Breast epithelium (tissue), 4 donors: Measurements from ENCODE around the gene TCERG1L. TPM values are rescaled to one million over a fixed set of nuclear protein-coding genes. Genes with fewer than 3 reads are reported as not detected.
A peak's percentile ranks its signal among the peaks of the same experiment; 100 is the strongest.

Experiments
- DNase-seq, 2 donors: peaks; one replicate each; pipeline ENCODE4 v3.0.0-alpha.2; 2019; ENCODE audit warnings: low spot score in 2 of 2
- H3K27ac ChIP-seq, 2 donors: fragments of 200-600 bp; sonication (generic) in 1 of 2; one replicate each; pipeline ENCODE4 v1.5.1; 2016 to 2019; ENCODE audit warnings: mild to moderate bottlenecking in 1 of 2
- H3K27me3 ChIP-seq, 2 donors: fragments of 200-600 bp; sonication (generic) in 1 of 2; one replicate each; pipeline versions ENCODE4 v1.5.1 to v1.6.0; 2017 to 2019; ENCODE audit warnings: control low read depth in 1 of 2, mild to moderate bottlenecking in 1 of 2
- H3K36me3 ChIP-seq: fragments of 200-600 bp; one replicate; pipeline ENCODE4 v1.5.1; 2019
- H3K4me1 ChIP-seq, 2 donors: fragments of 200-600 bp; sonication (generic); one replicate each; pipeline ENCODE4 v1.5.1; 2016 to 2019; ENCODE audit warnings: control low read depth in 1 of 2
- H3K4me3 ChIP-seq, 3 donors: fragments of 200-600 bp; sonication (generic); 1 replicate in 2 of 3; 2 replicates in 1 of 3; pipeline ENCODE4 v1.5.1; 2016 to 2019; ENCODE audit warnings: mild to moderate bottlenecking in 3 of 3, moderate library complexity in 2 of 3
- H3K9me3 ChIP-seq, 2 donors: fragments of 200-600 bp; sonication (generic) in 1 of 2; one replicate each; pipeline ENCODE4 v1.5.1; 2016 to 2019; ENCODE audit warnings: control low read depth in 1 of 2
- POLR2A ChIP-seq: fragments of 450-650 bp; IDR thresholded peaks from one replicate; pipeline ENCODE4 v1.6.1; 2016; ENCODE audit warnings: antibody characterized with exemption, mild to moderate bottlenecking, moderate library complexity
- POLR2AphosphoS5 ChIP-seq, 3 donors: sonication (generic); formaldehyde crosslinking; IDR thresholded peaks; one replicate each; pipeline ENCODE4 v1.6.1; 2017; ENCODE audit warnings: antibody characterized with exemption in 3 of 3
- intact Hi-C: fragments of 100-400 bp; cut with DNase I; formaldehyde crosslinking; loops from one replicate; pipeline ENCODE4 v1.15.1; 2023; ENCODE audit warnings: low total_unique reads
- total RNA-seq, 3 donors: library from RNA; depleted of rRNA; stranded (reverse); fragments of >200 nt; gene quantifications; one replicate each; pipeline ENCODE4 v1.1.0, GENCODE V29; 2016
- TF ChIP-seq, protein P1 (sequence below), 3 donors: fragments of 450-650 bp; IDR thresholded peaks; one replicate each; pipeline ENCODE4 v1.5.1; 2016 to 2017; ENCODE audit warnings: antibody characterized with exemption in 3 of 3, mild to moderate bottlenecking in 3 of 3, moderate library complexity in 3 of 3

The TCERG1L gene
- total RNA-seq, 3 donors from 2014 or later, result under 0.01 to 0.88 TPM; not detected in 1

DNA sequence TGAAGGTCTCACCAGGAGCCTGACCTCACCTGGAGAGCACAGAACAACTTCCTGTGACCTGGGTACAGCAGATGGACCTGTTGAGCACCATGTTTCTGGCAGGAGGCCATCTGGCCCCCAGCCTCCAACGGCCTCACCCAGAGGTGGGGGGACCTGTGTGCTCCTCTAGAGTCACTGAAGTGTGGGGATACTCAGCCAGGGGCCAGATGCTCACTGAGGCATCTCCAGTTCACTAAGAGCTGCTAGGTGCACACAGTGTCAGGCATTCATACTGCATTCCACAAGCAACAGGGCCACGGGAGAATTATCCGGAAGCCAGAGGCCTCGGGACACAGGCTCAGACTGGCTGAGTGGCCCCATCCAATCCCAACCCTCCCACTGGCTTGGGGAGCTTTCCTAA, 161.4 kb downstream of the TCERG1L start:
- Histone ChIP-seq H3K4me1 (no peaks in the 10 kb centered on the region), H3K4me3 (no peak overlapping the region), H3K27me3 (peaks cover 0 to 26% of the 10 kb centered on the region in 2 donors), H3K9me3 (peaks cover 7 to 30% of the 10 kb centered on the region in 2 donors), H3K36me3 (no peaks in the 10 kb centered on the region), H3K27ac (no peak overlapping the region)
- intact Hi-C loops, result no loop called here
- TF ChIP-seq POLR2AphosphoS5 (IDR thresholded peaks at IDR 0.05), result no peak
- TF ChIP-seq POLR2A, result no peak
- TF ChIP-seq, protein P1, sequence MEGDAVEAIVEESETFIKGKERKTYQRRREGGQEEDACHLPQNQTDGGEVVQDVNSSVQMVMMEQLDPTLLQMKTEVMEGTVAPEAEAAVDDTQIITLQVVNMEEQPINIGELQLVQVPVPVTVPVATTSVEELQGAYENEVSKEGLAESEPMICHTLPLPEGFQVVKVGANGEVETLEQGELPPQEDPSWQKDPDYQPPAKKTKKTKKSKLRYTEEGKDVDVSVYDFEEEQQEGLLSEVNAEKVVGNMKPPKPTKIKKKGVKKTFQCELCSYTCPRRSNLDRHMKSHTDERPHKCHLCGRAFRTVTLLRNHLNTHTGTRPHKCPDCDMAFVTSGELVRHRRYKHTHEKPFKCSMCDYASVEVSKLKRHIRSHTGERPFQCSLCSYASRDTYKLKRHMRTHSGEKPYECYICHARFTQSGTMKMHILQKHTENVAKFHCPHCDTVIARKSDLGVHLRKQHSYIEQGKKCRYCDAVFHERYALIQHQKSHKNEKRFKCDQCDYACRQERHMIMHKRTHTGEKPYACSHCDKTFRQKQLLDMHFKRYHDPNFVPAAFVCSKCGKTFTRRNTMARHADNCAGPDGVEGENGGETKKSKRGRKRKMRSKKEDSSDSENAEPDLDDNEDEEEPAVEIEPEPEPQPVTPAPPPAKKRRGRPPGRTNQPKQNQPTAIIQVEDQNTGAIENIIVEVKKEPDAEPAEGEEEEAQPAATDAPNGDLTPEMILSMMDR (IDR thresholded peaks at IDR 0.05), result no peak
- DNase-seq, result peak in 1 of 2 donors; percentile 20

DNA sequence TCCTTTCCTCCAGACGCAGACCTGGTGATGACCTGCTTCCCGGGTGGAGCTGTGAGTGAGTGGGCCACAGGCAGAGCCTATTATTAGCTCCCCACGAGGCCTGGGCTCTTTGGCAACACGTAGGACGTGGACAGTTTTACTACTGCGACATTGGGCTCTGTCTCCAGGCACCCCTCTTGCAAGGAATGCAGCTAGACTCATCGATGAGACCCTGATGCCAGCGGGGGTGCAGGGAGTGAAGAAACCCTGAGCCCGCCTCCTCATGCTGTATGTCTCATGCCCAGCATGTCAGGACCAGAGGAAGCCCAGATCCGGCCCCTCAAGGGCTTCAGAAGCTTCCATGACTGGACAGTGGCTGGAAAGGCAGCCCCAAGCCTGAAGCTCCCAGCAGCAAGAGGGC, 161.9 kb downstream of the TCERG1L start:
- intact Hi-C loops, result no loop called here

DNA sequence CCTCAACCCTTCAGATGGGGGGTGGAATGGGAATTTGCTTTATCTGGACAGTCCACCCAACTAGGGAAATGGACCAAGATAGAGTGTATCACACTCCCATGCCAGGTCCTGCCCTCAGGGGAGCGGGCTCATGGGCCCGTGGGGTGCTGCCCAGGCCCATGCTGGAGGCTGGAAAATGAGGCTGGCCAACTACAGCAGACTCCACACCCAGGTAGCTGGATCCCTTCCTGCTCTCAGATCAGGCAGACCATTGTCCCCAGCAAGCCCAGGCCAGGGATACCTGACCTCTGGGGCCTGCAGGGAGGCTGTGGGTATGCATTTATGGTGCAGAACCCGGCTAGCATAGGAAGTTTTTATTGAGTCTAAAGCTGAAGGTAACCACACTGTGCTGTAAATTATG, 162.4 kb downstream of the TCERG1L start:
- H3K36me3 ChIP-seq, result no peaks in the 10 kb centered on the region
- H3K4me1 ChIP-seq, result no peaks in the 10 kb centered on the region
- no peak for TF ChIP-seq POLR2A
- no peak for TF ChIP-seq POLR2AphosphoS5 (IDR thresholded peaks at IDR 0.05)
- TF ChIP-seq, protein P1 (IDR thresholded peaks at IDR 0.05), result no peak
- H3K27ac ChIP-seq, result no peak overlapping the region
- H3K27me3 ChIP-seq, result peaks cover 0 to 16% of the 10 kb centered on the region in 2 donors
- DNase-seq, result no peak
- H3K9me3 ChIP-seq, result peaks cover 7 to 30% of the 10 kb centered on the region in 2 donors
- H3K4me3 ChIP-seq, result no peak overlapping the region
- intact Hi-C loops, result no loop called here

More for the DNA sequence above, 161.9 kb downstream of the TCERG1L start:
- DNase-seq, result peak in 1 of 2 donors; percentile 45
- H3K36me3 ChIP-seq, result no peaks in the 10 kb centered on the region
- TF ChIP-seq POLR2A (no peak), POLR2AphosphoS5 (IDR thresholded peaks at IDR 0.05) (no peak)
- TF ChIP-seq, protein P1 (IDR thresholded peaks at IDR 0.05), result no peak
- peaks cover 7 to 30% of the 10 kb centered on the region in 2 donors for H3K9me3 ChIP-seq
- no peaks in the 10 kb centered on the region for H3K4me1 ChIP-seq
- H3K27me3 ChIP-seq, result peaks cover 0 to 20% of the 10 kb centered on the region in 2 donors
- H3K27ac ChIP-seq, result no peak overlapping the region
- no peak overlapping the region for H3K4me3 ChIP-seq

DNA sequence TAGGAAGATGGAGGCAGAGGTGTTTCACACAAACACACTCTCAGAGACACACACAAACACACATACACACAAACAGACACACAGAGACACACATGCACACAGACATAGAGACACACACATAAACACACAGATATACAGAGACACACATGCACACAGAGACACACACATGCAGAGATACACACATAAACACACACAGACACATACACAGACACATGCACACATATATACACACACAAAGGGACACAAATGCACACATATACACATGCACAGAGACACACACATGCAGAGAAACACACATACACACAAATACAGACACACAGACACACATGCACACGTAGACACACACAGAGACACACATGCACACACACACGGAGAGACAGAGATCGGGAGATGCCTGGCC, 163.3 kb downstream of the TCERG1L start:
- intact Hi-C loops, result no loop called here
- Histone ChIP-seq H3K27ac (no peak overlapping the region), H3K4me1 (no peaks in the 10 kb centered on the region), H3K9me3 (peaks cover 7 to 30% of the 10 kb centered on the region in 2 donors), H3K36me3 (no peaks in the 10 kb centered on the region), H3K27me3 (peaks cover 0 to 9% of the 10 kb centered on the region in 2 donors), H3K4me3 (no peak overlapping the region)
- DNase-seq, result no peak
- TF ChIP-seq, protein P1 (IDR thresholded peaks at IDR 0.05), result no peak
- no peak for TF ChIP-seq POLR2A

DNA sequence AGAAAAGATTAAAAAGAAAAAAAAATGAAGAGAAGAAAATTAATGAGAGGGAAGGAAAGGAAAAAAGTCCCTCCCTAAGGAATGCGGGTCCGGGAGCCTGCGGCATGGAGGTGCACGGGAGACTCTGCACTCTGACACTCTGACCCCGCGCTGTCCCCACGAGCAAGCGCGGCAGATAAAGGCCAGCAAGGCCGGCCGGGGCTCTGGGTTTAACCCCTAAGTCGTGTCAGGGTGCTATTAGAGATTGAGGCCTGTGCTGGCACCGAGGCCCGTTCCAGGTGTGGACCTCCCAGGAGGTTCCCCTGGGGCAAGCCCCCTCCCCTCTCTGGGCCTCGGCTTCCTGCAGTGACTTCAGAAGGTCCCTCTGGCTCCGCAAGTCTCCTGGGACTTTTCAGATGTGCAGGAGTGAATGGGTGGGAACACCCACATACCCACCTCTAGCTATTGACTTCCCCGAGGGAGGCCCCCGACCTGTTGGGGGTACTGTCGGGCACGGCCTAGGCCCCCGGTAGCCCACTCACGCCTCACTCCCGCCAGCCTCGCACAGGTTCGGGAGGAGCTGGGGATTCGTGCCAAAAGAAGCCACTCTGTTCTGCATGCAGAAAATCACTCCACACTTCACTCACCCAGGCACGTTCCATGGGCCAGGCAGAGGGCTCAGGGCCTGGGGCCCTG, 164.1 kb downstream of the TCERG1L start:
- H3K4me1 ChIP-seq, result no peaks in the 10 kb centered on the region
- H3K4me3 ChIP-seq, result no peak overlapping the region
- TF ChIP-seq, protein P1 (IDR thresholded peaks at IDR 0.05), result no peak
- TF ChIP-seq POLR2A (no peak), POLR2AphosphoS5 (IDR thresholded peaks at IDR 0.05) (no peak)
- no peak overlapping the region for H3K27ac ChIP-seq
- DNase-seq, result peak in 1 of 2 donors; percentile 39
- peaks cover 3 to 22% of the 10 kb centered on the region in 2 donors for H3K9me3 ChIP-seq
- H3K27me3 ChIP-seq, result peaks cover 0 to 9% of the 10 kb centered on the region in 2 donors
- no peaks in the 10 kb centered on the region for H3K36me3 ChIP-seq
- intact Hi-C loops, result no loop called here
